Measurements from ENCODE around the gene SPECC1L.

The SPECC1L gene

DNA sequence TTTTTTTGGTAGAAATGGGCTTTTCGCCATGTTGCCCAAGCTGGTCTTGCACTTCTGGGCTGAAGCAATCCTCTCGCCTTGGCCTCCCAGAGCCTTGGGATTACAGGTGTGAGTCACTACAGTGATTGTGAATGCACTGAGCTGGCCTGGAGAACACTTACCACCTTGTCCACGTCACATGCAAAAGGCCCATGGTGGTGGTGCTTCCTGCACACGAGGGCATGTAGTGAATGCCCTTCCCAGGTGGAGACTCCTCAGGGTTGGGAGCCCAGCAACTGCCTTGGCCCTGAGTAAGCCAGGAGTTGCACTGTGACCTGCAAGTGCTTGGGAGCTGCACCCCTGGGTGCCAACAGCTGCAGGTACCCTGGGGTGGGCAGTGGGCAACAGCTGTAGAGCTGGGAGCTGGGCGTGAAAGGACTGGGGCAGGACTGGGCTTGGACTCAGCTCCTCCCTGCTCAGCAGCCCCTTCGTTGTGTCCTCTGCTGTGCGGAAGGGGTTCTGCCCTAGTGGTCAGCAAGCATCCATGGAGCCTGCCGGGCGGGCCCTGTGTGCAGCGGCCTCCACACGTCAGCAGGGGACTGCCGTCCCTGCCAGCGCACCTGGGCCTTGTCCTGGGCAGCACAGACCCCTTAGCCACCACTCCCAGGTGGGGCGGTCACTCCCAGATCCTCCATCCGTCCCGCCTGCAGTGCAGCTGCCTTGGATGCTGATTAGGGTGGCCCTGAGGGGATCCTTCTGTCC, 147.4 kb downstream of the SPECC1L start:
- Mint-ChIP-seq H3K4me3 (no peak overlapping the region), H3K9me3 (no peaks in the 10 kb centered on the region), H3K36me3 (ENCODE audit: low read depth) (peaks cover 2% of the 10 kb centered on the region), H3K4me1 (peaks cover 7% of the 10 kb centered on the region), H3K27me3 (peaks cover 2% of the 10 kb centered on the region), H3K27ac (no peak overlapping the region)
- DNase-seq: no peak
- no peak for ATAC-seq

GRCh38 chr22:24418786-24419474, 148.3 kb downstream of the SPECC1L start:
- H3K4me3 Mint-ChIP-seq: no peak overlapping the region
- H3K27me3 Mint-ChIP-seq: peaks cover 2% of the 10 kb centered on the region
- no peak for ATAC-seq
- no peak overlapping the region for H3K27ac Mint-ChIP-seq
- DNase-seq: no peak
- peaks cover 2% of the 10 kb centered on the region for H3K36me3 Mint-ChIP-seq (ENCODE audit: low read depth)
- H3K4me1 Mint-ChIP-seq: peaks cover 7% of the 10 kb centered on the region
- no peaks in the 10 kb centered on the region for H3K9me3 Mint-ChIP-seq

DNA sequence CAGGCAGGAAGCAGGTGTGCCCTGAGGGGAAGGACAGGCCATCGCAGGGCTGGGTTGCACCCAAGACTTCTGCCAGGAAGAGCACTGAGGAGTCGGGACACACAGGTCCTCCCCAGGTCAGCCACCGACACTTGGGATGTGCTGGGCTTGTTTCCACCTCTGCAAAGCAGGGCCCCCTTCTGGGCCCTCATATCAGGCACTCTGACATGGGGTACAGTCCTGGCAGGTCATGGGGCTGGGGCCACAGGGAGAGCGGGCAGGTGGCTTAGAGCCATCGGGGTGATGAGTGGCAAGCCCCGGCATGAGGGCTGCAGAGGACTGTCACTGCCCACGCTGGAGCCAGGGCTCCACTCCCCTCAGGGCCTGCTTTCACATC, 148.8 kb downstream of the SPECC1L start:
- no peaks in the 10 kb centered on the region for H3K9me3 Mint-ChIP-seq
- H3K4me1 Mint-ChIP-seq: peaks cover 7% of the 10 kb centered on the region
- ATAC-seq (no peak), DNase-seq (no peak)
- H3K27ac Mint-ChIP-seq: no peak overlapping the region
- no peak overlapping the region for H3K4me3 Mint-ChIP-seq
- H3K27me3 Mint-ChIP-seq: peaks cover 2% of the 10 kb centered on the region
- peaks cover 2% of the 10 kb centered on the region for H3K36me3 Mint-ChIP-seq (ENCODE audit: low read depth)

GRCh38 chr22:24420072-24420976, 149.7 kb downstream of the SPECC1L start:
- peaks cover 1% of the 10 kb centered on the region for H3K36me3 Mint-ChIP-seq (ENCODE audit: low read depth)
- H3K4me1 Mint-ChIP-seq: peaks cover 10% of the 10 kb centered on the region
- peaks cover 2% of the 10 kb centered on the region for H3K27me3 Mint-ChIP-seq
- no peaks in the 10 kb centered on the region for H3K9me3 Mint-ChIP-seq
- H3K27ac Mint-ChIP-seq: no peak overlapping the region
- DNase-seq (no peak), ATAC-seq (no peak)
- H3K4me3 Mint-ChIP-seq: no peak overlapping the region

DNA sequence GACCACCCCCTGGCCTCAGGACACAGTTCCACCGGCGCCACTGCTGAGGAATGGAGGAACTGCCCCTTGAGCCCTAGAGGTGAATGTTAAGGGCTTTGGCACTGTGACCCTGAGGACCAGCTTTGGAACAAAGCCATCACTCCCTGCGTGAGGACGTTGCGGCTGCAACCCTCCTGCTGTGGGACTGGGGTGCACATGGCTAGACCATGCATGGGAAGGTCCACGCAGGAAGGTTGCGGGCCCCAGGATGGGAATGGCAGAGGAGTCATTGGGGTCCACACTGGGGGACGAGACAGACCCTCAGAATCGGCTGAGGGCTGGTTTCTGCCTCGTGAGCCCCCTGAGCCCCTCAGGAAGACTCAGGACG, 150.3 kb downstream of the SPECC1L start:
- Mint-ChIP-seq H3K9me3 (no peaks in the 10 kb centered on the region), H3K27me3 (peaks cover 2% of the 10 kb centered on the region), H3K4me1 (peaks cover 16% of the 10 kb centered on the region), H3K36me3 (ENCODE audit: low read depth) (no peaks in the 10 kb centered on the region), H3K27ac (no peak overlapping the region), H3K4me3 (no peak overlapping the region)
- DNase-seq (no peak), ATAC-seq (no peak)

DNA sequence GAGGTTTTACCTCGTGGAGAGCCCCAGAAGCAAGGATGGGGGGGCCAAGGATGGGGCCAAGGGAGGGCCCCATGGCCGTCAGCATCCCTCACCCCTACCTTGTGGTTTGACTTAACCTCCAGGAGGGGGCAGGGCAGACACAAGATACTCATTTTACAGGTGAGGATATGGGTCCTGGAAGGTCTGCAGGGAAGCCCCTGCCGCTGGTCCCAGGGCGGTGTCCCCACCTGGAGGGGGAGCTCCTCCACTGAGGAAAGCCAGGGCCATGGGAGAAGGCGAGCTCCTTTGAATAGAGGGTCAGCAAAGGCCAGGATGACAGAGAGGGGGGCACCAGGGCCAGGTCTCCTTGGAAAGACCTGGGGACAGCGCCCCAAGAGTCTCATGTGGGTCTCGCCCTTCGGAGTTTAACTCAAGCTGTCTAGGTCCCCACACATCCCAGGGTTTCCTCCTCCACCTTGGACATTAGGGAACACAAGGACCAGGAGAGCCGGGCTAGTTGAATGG, 150.8 kb downstream of the SPECC1L start:
- ATAC-seq (no peak), DNase-seq (peak; percentile 44)
- H3K27ac Mint-ChIP-seq: no peak overlapping the region
- H3K27me3 Mint-ChIP-seq: peaks cover 2% of the 10 kb centered on the region
- H3K4me3 Mint-ChIP-seq: no peak overlapping the region
- peaks cover 22% of the 10 kb centered on the region for H3K4me1 Mint-ChIP-seq
- H3K9me3 Mint-ChIP-seq: no peaks in the 10 kb centered on the region
- H3K36me3 Mint-ChIP-seq (ENCODE audit: low read depth): no peaks in the 10 kb centered on the region

- no peak for ATAC-seq
- Mint-ChIP-seq H3K27ac (no peak overlapping the region), H3K9me3 (no peaks in the 10 kb centered on the region)
These were observed 151.6 kb downstream of the SPECC1L start for GRCh38 chr22:24422102-24422665.

DNA sequence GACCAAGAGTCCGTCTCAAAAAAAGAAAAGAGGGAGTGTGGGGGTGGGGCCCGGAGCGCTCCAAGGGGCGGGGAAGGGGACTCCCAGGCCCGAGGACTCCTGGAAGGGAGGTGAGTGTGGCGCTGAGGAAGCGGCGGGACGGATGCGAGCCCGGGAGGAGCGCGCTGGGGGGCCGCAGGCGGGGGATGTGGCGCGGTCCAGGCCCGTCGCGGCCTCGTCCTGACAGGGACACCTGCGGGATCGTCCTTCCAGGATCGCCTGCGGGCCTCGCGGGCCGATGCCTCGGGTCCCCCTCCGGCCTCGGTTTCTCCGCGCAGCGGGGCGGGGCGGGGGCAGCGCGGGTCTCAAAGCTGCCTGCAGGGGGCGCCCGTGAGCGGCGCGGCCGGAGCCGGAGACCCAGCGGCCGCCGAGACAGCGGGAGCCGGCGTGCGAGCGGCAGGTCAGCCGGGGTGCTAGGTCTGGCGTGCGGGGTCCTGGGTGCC, 152.9 kb downstream of the SPECC1L start:
- H3K27ac Mint-ChIP-seq: peak overlapping the region; percentile 42

More at GRCh38 chr22:24422102-24422665, 151.6 kb downstream of the SPECC1L start:
- no peak for DNase-seq
- Mint-ChIP-seq H3K36me3 (ENCODE audit: low read depth) (no peaks in the 10 kb centered on the region), H3K27me3 (peaks cover 2% of the 10 kb centered on the region), H3K4me1 (peaks cover 29% of the 10 kb centered on the region), H3K4me3 (peak overlapping the region; percentile 49)

DNA sequence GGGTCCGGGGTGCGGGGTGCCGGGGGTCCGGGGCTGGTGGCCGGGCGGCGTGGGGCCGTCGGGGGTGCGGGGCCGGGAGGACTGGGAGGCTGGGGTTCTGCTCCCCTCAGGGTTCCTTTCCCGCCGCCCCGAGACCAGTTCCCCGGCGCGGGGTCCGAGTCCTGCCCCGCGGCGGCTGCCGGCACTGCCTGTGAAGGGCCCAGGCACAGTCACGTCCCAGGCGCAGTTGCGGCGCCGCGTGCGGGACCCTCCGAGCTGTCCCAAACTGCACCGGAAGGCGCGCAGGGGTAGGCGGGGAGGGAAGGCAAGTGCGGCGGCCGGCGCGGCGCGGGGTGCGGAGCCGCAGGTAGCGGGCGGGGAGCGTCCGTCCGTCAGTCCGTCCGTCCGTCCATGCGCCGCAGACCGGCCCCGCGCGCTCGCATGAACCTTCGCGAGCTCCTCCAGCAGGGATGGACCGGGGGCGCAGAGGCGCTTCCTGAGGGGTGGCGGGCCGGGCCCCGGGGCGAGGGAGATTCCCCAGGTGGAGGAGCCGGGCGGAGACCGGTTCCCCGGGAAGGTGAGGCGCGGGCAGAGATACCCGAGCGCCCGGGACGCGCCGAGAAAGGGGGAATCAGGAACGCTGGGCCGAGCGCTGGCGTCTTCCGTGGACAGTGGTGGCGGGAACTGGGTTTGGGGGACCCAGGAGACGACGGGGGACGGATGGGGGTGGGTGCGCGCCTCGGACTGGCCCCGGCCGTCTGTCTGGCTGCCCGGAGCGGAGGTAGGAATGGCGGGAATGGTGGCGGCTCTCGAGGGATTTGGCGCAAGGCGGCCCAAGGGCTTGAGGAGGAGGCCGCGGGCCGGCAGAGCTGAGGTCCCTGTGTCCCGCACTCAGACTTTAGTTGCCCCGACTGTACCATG, 153.6 kb downstream of the SPECC1L start:
- peak overlapping the region; percentile 79 for H3K4me3 Mint-ChIP-seq
- ATAC-seq: peak; percentile 7
- no peaks in the 10 kb centered on the region for H3K9me3 Mint-ChIP-seq
- H3K27me3 Mint-ChIP-seq: peaks cover 2% of the 10 kb centered on the region
- H3K4me1 Mint-ChIP-seq: peaks cover 44% of the 10 kb centered on the region
- peaks cover 6% of the 10 kb centered on the region for H3K36me3 Mint-ChIP-seq (ENCODE audit: low read depth)
- DNase-seq: peak; percentile 51
- peak overlapping the region; percentile 56 for H3K27ac Mint-ChIP-seq

More for the DNA sequence above, 152.9 kb downstream of the SPECC1L start:
- Mint-ChIP-seq H3K4me3 (peak overlapping the region; percentile 69), H3K9me3 (no peaks in the 10 kb centered on the region), H3K27me3 (peaks cover 2% of the 10 kb centered on the region), H3K36me3 (ENCODE audit: low read depth) (peaks cover 5% of the 10 kb centered on the region), H3K4me1 (peaks cover 37% of the 10 kb centered on the region)
- DNase-seq (peak; percentile 85), ATAC-seq (peak; percentile 17)

- DNase-seq (no peak), ATAC-seq (no peak)
- Mint-ChIP-seq H3K9me3 (no peaks in the 10 kb centered on the region), H3K4me3 (peak overlapping the region; percentile 86), H3K27me3 (peaks cover 2% of the 10 kb centered on the region), H3K36me3 (ENCODE audit: low read depth) (peaks cover 6% of the 10 kb centered on the region), H3K27ac (peak overlapping the region; percentile 86), H3K4me1 (peaks cover 52% of the 10 kb centered on the region)
These were observed 154.5 kb downstream of the SPECC1L start for GRCh38 chr22:24424901-24425775.

GRCh38 chr22:24426436-24426835, 155.8 kb downstream of the SPECC1L start:
- ATAC-seq: no peak
- H3K4me3 Mint-ChIP-seq: peak overlapping the region; percentile 86
- H3K27me3 Mint-ChIP-seq: peaks cover 2% of the 10 kb centered on the region
- peaks cover 9% of the 10 kb centered on the region for H3K36me3 Mint-ChIP-seq (ENCODE audit: low read depth)
- no peak for DNase-seq
- H3K27ac Mint-ChIP-seq: peak overlapping the region; percentile 86
- peaks cover 61% of the 10 kb centered on the region for H3K4me1 Mint-ChIP-seq
- H3K9me3 Mint-ChIP-seq: no peaks in the 10 kb centered on the region

GRCh38 chr22:24426851-24427499, 156.3 kb downstream of the SPECC1L start:
- no peaks in the 10 kb centered on the region for H3K9me3 Mint-ChIP-seq
- peaks cover 9% of the 10 kb centered on the region for H3K36me3 Mint-ChIP-seq (ENCODE audit: low read depth)
- ATAC-seq (peak; percentile 1), DNase-seq (no peak)
- peaks cover 2% of the 10 kb centered on the region for H3K27me3 Mint-ChIP-seq
- H3K27ac Mint-ChIP-seq: peak overlapping the region; percentile 86
- peaks cover 66% of the 10 kb centered on the region for H3K4me1 Mint-ChIP-seq
- H3K4me3 Mint-ChIP-seq: peak overlapping the region; percentile 86

Data from activated naive CD8-positive, alpha-beta T cell treated with anti-CD3 and anti-CD28 coated beads, Interleukin-2, amount 50 U/mL, for 24 hours (primary cell).